ENCODE data around the gene ATP8B4.

ATP8B4 gene

GRCh38 chr15:49815950-49816349, 303.1 kb downstream of the ATP8B4 start:
- Histone ChIP-seq H3K36me3 (ENCODE audit: insufficient read depth, low read length) (no peaks in the 10 kb centered on the region), H3K4me1 (ENCODE audit: insufficient read depth, low read length) (no peaks in the 10 kb centered on the region), H3K4me3 (ENCODE audit: low read length) (no peak overlapping the region), H2AFZ (ENCODE audit: low read depth, low read length) (no peak overlapping the region), H3K9me3 (ENCODE audit: low read length) (no peaks in the 10 kb centered on the region), H3K27me3 (ENCODE audit: insufficient read depth, low read length) (no peaks in the 10 kb centered on the region)

- no peak overlapping the region for H3K4me3 ChIP-seq (ENCODE audit: low read length)
- H3K4me1 ChIP-seq (ENCODE audit: insufficient read depth, low read length) = no peaks in the 10 kb centered on the region
- no peak overlapping the region for H2AFZ ChIP-seq (ENCODE audit: low read depth, low read length)
- H3K9me3 ChIP-seq (ENCODE audit: low read length) = no peaks in the 10 kb centered on the region
- no peaks in the 10 kb centered on the region for H3K36me3 ChIP-seq (ENCODE audit: insufficient read depth, low read length)
- no peaks in the 10 kb centered on the region for H3K27me3 ChIP-seq (ENCODE audit: insufficient read depth, low read length)
Observed at GRCh38 chr15:49815526-49815925, 303.5 kb downstream of the ATP8B4 start.

- Histone ChIP-seq H3K36me3 (ENCODE audit: insufficient read depth, low read length) (no peaks in the 10 kb centered on the region), H2AFZ (ENCODE audit: low read depth, low read length) (no peak overlapping the region), H3K27me3 (ENCODE audit: insufficient read depth, low read length) (no peaks in the 10 kb centered on the region), H3K4me3 (ENCODE audit: low read length) (no peak overlapping the region), H3K9me3 (ENCODE audit: low read length) (no peaks in the 10 kb centered on the region), H3K4me1 (ENCODE audit: insufficient read depth, low read length) (no peaks in the 10 kb centered on the region)
Observed at GRCh38 chr15:49814709-49815108, 304.3 kb downstream of the ATP8B4 start.

- Histone ChIP-seq H3K9me3 (ENCODE audit: low read length) (no peaks in the 10 kb centered on the region), H3K36me3 (ENCODE audit: insufficient read depth, low read length) (no peaks in the 10 kb centered on the region), H3K4me3 (ENCODE audit: low read length) (no peak overlapping the region), H3K27me3 (ENCODE audit: insufficient read depth, low read length) (no peaks in the 10 kb centered on the region), H3K4me1 (ENCODE audit: insufficient read depth, low read length) (no peaks in the 10 kb centered on the region), H2AFZ (ENCODE audit: low read depth, low read length) (no peak overlapping the region)
Observed at GRCh38 chr15:49813625-49814024, 305.4 kb downstream of the ATP8B4 start.

GRCh38 chr15:49810720-49811119, 308.3 kb downstream of the ATP8B4 start:
- H3K36me3 ChIP-seq (ENCODE audit: insufficient read depth, low read length) = no peaks in the 10 kb centered on the region
- H3K9me3 ChIP-seq (ENCODE audit: low read length) = no peaks in the 10 kb centered on the region
- no peak overlapping the region for H3K4me3 ChIP-seq (ENCODE audit: low read length)
- no peaks in the 10 kb centered on the region for H3K27me3 ChIP-seq (ENCODE audit: insufficient read depth, low read length)
- H3K4me1 ChIP-seq (ENCODE audit: insufficient read depth, low read length) = no peaks in the 10 kb centered on the region
- no peak overlapping the region for H2AFZ ChIP-seq (ENCODE audit: low read depth, low read length)

- H2AFZ ChIP-seq (ENCODE audit: low read depth, low read length) = no peak overlapping the region
- no peaks in the 10 kb centered on the region for H3K9me3 ChIP-seq (ENCODE audit: low read length)
- no peak overlapping the region for H3K4me3 ChIP-seq (ENCODE audit: low read length)
- H3K27me3 ChIP-seq (ENCODE audit: insufficient read depth, low read length) = no peaks in the 10 kb centered on the region
- H3K36me3 ChIP-seq (ENCODE audit: insufficient read depth, low read length) = no peaks in the 10 kb centered on the region
- no peaks in the 10 kb centered on the region for H3K4me1 ChIP-seq (ENCODE audit: insufficient read depth, low read length)
Observed at GRCh38 chr15:49809894-49810609, 309.0 kb downstream of the ATP8B4 start.

GRCh38 chr15:49808341-49808740, 310.7 kb downstream of the ATP8B4 start:
- no peaks in the 10 kb centered on the region for H3K27me3 ChIP-seq (ENCODE audit: insufficient read depth, low read length)
- H3K36me3 ChIP-seq (ENCODE audit: insufficient read depth, low read length) = no peaks in the 10 kb centered on the region
- H2AFZ ChIP-seq (ENCODE audit: low read depth, low read length) = no peak overlapping the region
- H3K4me1 ChIP-seq (ENCODE audit: insufficient read depth, low read length) = no peaks in the 10 kb centered on the region
- no peak overlapping the region for H3K4me3 ChIP-seq (ENCODE audit: low read length)
- no peaks in the 10 kb centered on the region for H3K9me3 ChIP-seq (ENCODE audit: low read length)
